Common myeloid progenitor, CD34-positive (primary cell): ENCODE data around the gene SCG2. TPM values are rescaled to one million over a fixed set of nuclear protein-coding genes. Genes with fewer than 3 reads are reported as not detected.

Experiments
- CTCF ChIA-PET: fragments of 350-600 bp; sonication (Branson Sonifier 250); formaldehyde crosslinking; loops from one replicate; lab custom pipeline; 2021; ENCODE audit warnings: antibody characterized with exemption; lab: Charles Lee
- POLR2A ChIA-PET: fragments of 350-600 bp; sonication (Branson Sonifier 250); formaldehyde crosslinking; loops from one replicate; lab custom pipeline; 2021; ENCODE audit warnings: antibody characterized with exemption; lab: Charles Lee
- DNase-seq, 3 donors: peaks; one replicate each; pipeline versions ENCODE4 v3.0.0 to v3.0.0-alpha.2; 2013
- H3K27ac ChIP-seq, 2 experiments: 1 replicate in 1 of 2; 2 replicates in 1 of 2; pipeline ENCODE4 v1.7.0; 2013; ENCODE audit warnings: inconsistent platforms in 2 of 2, low read length in 2 of 2, mild to moderate bottlenecking in 2 of 2, low read depth in 1 of 2, moderate library complexity in 1 of 2; ENCODE audit not compliant: severe bottlenecking in 2 of 2, insufficient read depth in 1 of 2, poor library complexity in 1 of 2
- H3K27me3 ChIP-seq, 5 experiments: replicated peaks in 2 of 5; 1 replicate in 3 of 5; 2 replicates in 2 of 5; pipeline versions ENCODE4 v1.6.1 to v1.7.0; 2013; ENCODE audit warnings: low read length in 4 of 5, mild to moderate bottlenecking in 2 of 5, moderate library complexity in 2 of 5, inconsistent platforms in 1 of 5; ENCODE audit not compliant: insufficient read depth in 5 of 5, control insufficient read depth in 4 of 5
- H3K36me3 ChIP-seq, 4 experiments: 1 replicate in 2 of 4; 2 replicates in 2 of 4; pipeline versions ENCODE4 v1.6.1 to v1.7.0; 2013; ENCODE audit warnings: low read length in 3 of 4, control low read depth in 1 of 4, mild to moderate bottlenecking in 1 of 4; ENCODE audit not compliant: control insufficient read depth in 4 of 4, insufficient read depth in 4 of 4
- H3K4me1 ChIP-seq, 4 experiments: 1 replicate in 3 of 4; 2 replicates in 1 of 4; pipeline versions ENCODE4 v1.6.1 to v1.7.1; 2013; ENCODE audit warnings: low read length in 3 of 4, mild to moderate bottlenecking in 3 of 4, control low read depth in 1 of 4, inconsistent platforms in 1 of 4, moderate library complexity in 1 of 4; ENCODE audit not compliant: control insufficient read depth in 4 of 4, insufficient read depth in 4 of 4; ENCODE audit errors: control extremely low read depth in 1 of 4
- H3K4me3 ChIP-seq, 7 experiments: 1 replicate in 4 of 7; 2 replicates in 3 of 7; pipeline versions ENCODE4 v1.5.1 to v1.7.0; 2013; ENCODE audit warnings: mild to moderate bottlenecking in 7 of 7, low read length in 6 of 7, moderate library complexity in 6 of 7, inconsistent platforms in 2 of 7, low read depth in 2 of 7, control low read depth in 1 of 7; ENCODE audit not compliant: insufficient read depth in 4 of 7, control insufficient read depth in 1 of 7; ENCODE audit errors: extremely low read depth in 1 of 7
- H3K9me3 ChIP-seq, 5 experiments: 1 replicate in 4 of 5; 2 replicates in 1 of 5; pipeline versions ENCODE4 v1.6.1 to v1.7.1; 2013; ENCODE audit warnings: low read length in 4 of 5, mild to moderate bottlenecking in 2 of 5, inconsistent platforms in 1 of 5, low read depth in 1 of 5, moderate library complexity in 1 of 5; ENCODE audit not compliant: control insufficient read depth in 4 of 5, insufficient read depth in 2 of 5; ENCODE audit errors: control extremely low read depth in 1 of 5
- WGBS: methylation state at CpG from one replicate; pipeline ENCODE4 v1.1.5; 2013; ENCODE audit not compliant: insufficient coverage; 5-methylcytosine and 5-hydroxymethylcytosine counted together
- polyA plus RNA-seq: library from polyadenylated mRNA; unstranded; fragments of 120-200 nt; gene quantifications from one replicate; pipeline ENCODE4 v1.2.1, GENCODE V29; 2013

Gene SCG2
- polyA plus RNA-seq, result 0.15 TPM

GRCh38 chr2:223601932-223602666 is at the start of gene SCG2:
Gene SCG2 (minus strand): TSS chr2:223602361. CDS start chr2:223599282, 3,079 bp downstream.
- peaks cover 0 to 2% (median 0%) of the 10 kb centered on the region in 5 experiments for H3K27me3 ChIP-seq
- no peaks in the 10 kb centered on the region for H3K9me3 ChIP-seq
- peak; percentile 34 to 73 (median 60) for DNase-seq
- no peaks in the 10 kb centered on the region for H3K36me3 ChIP-seq
- ChIA-PET POLR2A (no interaction called here), CTCF (no interaction called here)
- no peaks in the 10 kb centered on the region for H3K4me1 ChIP-seq
- no peak within 1 kb of the TSS for H3K4me3 ChIP-seq
- no peak within 1 kb of the TSS for H3K27ac ChIP-seq
- 16% methylated on average over 11 of the region's 17 CpGs for WGBS

GRCh38 chr2:223649554-223650533 is 47.7 kb upstream of the SCG2 start:
- ChIA-PET CTCF (interaction anchor here (0.9 kb wide), 1 partner anchor 13 kb away, joined by 3 read pairs; no protein-coding TSS in a partner anchor), POLR2A (no interaction called here)
- 96% methylated on average over 3 of the region's 8 CpGs for WGBS
- Histone ChIP-seq H3K27ac (no peak overlapping the region), H3K4me3 (no peak overlapping the region), H3K4me1 (no peaks in the 10 kb centered on the region), H3K36me3 (no peaks in the 10 kb centered on the region), H3K9me3 (peaks cover 0 to 4% (median 0%) of the 10 kb centered on the region in 5 experiments), H3K27me3 (peaks cover 0 to 2% (median 0%) of the 10 kb centered on the region in 5 experiments)
- DNase-seq, result no peak

GRCh38 chr2:223648755-223649154 is 46.6 kb upstream of the SCG2 start:
- CTCF ChIA-PET, result interaction anchor here (0.6 kb wide), 1 partner anchor 56 kb away, joined by 3 read pairs; no protein-coding TSS in a partner anchor

GRCh38 chr2:223647258-223647952 is 45.2 kb upstream of the SCG2 start:
- POLR2A ChIA-PET, result no interaction called here
- CTCF ChIA-PET, result no interaction called here

More at GRCh38 chr2:223648755-223649154, 46.6 kb upstream of the SCG2 start:
- DNase-seq, result no peak
- Histone ChIP-seq H3K9me3 (peaks cover 0 to 4% (median 0%) of the 10 kb centered on the region in 5 experiments), H3K36me3 (no peaks in the 10 kb centered on the region), H3K4me3 (no peak overlapping the region), H3K4me1 (no peaks in the 10 kb centered on the region), H3K27me3 (peaks cover 0 to 2% (median 0%) of the 10 kb centered on the region in 5 experiments), H3K27ac (no peak overlapping the region)
- POLR2A ChIA-PET, result no interaction called here

GRCh38 chr2:223644136-223644535 is 42.0 kb upstream of the SCG2 start:
- peaks cover 0 to 2% (median 0%) of the 10 kb centered on the region in 5 experiments for H3K27me3 ChIP-seq
- no peak overlapping the region for H3K27ac ChIP-seq
- no peaks in the 10 kb centered on the region for H3K9me3 ChIP-seq
- no peaks in the 10 kb centered on the region for H3K4me1 ChIP-seq
- no peak overlapping the region for H3K4me3 ChIP-seq
- WGBS, result no CpG with 5 or more reads among the region's 3 CpGs
- ChIA-PET POLR2A (no interaction called here), CTCF (no interaction called here)
- H3K36me3 ChIP-seq, result no peaks in the 10 kb centered on the region
- no peak for DNase-seq

More at GRCh38 chr2:223647258-223647952, 45.2 kb upstream of the SCG2 start:
- peaks cover 0 to 2% (median 0%) of the 10 kb centered on the region in 5 experiments for H3K27me3 ChIP-seq
- H3K4me3 ChIP-seq, result no peak overlapping the region
- peaks cover 0 to 4% (median 0%) of the 10 kb centered on the region in 5 experiments for H3K9me3 ChIP-seq
- H3K4me1 ChIP-seq, result no peaks in the 10 kb centered on the region
- no peak overlapping the region for H3K27ac ChIP-seq
- no peak for DNase-seq
- 96% methylated on average over 4 of the region's 6 CpGs for WGBS
- no peaks in the 10 kb centered on the region for H3K36me3 ChIP-seq

- POLR2A ChIA-PET, result no interaction called here
- H3K27ac ChIP-seq, result no peak overlapping the region
- H3K4me3 ChIP-seq, result no peak overlapping the region
- no peaks in the 10 kb centered on the region for H3K36me3 ChIP-seq
- H3K4me1 ChIP-seq, result no peaks in the 10 kb centered on the region
- CTCF ChIA-PET, result no interaction called here
- 60% methylated on average over 2 of the region's 4 CpGs for WGBS
- H3K9me3 ChIP-seq, result no peaks in the 10 kb centered on the region
- peaks cover 0 to 2% (median 0%) of the 10 kb centered on the region in 5 experiments for H3K27me3 ChIP-seq
- no peak for DNase-seq
These were observed 41.1 kb upstream of the SCG2 start for GRCh38 chr2:223643309-223643708.
